ENCODE data around the gene RPL23.
A peak's percentile ranks its signal among the peaks of the same experiment; 100 is the strongest.

DNA sequence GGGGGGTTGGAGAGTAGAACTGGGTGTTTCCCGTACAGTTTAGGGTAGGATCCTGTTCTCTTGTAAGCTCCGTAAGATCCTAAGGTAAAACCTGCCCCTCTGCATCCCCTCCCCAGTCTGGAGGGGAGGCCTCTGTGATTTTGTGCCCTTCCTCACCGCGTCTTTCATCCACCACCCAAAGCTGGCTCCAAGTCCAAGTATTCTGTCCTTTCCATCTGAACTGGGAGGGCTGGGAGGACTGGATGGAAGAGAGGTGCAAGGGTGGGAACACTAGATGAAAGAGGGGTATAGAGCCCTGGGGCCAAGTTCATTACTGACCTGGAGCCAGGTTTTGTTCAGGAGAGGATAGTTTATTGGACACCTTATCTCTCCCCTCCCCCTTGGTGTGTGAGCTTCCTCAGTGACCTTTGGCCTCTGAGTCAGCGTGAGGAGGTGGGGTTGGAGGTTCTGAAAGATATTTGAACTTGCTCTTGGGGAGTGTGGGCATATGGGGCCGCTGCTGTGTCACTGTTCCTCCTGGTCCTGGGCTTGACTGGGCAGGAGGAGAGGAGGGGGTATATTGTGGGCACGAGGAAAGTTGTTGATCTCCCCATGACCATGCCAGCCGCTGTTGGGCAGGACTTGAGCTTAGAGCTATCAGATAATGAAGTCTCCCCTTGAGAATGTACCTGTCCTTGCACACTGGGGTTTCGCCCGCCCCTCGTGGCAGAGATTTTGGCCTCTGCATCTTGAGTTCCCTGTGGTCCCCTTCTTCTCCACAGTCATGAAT is 17.9 kb upstream of the RPL23 start:
- TF ChIP-seq, protein P1, sequence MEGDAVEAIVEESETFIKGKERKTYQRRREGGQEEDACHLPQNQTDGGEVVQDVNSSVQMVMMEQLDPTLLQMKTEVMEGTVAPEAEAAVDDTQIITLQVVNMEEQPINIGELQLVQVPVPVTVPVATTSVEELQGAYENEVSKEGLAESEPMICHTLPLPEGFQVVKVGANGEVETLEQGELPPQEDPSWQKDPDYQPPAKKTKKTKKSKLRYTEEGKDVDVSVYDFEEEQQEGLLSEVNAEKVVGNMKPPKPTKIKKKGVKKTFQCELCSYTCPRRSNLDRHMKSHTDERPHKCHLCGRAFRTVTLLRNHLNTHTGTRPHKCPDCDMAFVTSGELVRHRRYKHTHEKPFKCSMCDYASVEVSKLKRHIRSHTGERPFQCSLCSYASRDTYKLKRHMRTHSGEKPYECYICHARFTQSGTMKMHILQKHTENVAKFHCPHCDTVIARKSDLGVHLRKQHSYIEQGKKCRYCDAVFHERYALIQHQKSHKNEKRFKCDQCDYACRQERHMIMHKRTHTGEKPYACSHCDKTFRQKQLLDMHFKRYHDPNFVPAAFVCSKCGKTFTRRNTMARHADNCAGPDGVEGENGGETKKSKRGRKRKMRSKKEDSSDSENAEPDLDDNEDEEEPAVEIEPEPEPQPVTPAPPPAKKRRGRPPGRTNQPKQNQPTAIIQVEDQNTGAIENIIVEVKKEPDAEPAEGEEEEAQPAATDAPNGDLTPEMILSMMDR (IDR thresholded peaks at IDR 0.05 in 2 of 3, conservative IDR thresholded peaks at IDR 0.05 in 1 of 3; ENCODE audit: control insufficient read depth in 2 of 3, extremely low read depth in 1 of 3, insufficient read depth in 1 of 3, low read depth in 3 of 3, low read length in 3 of 3): peak in 2 of 3 experiments; percentile 21 to 46; a peak in 3 of 6 replicates
- TF ChIP-seq KAT2A (conservative IDR thresholded peaks at IDR 0.05; ENCODE audit: control insufficient read depth, low read depth, low read length) (no peak), SRF (IDR thresholded peaks at IDR 0.05; ENCODE audit: low read depth in 2 of 2, low read length in 2 of 2) (no peak), CBX3 (IDR thresholded peaks at IDR 0.05; ENCODE audit: borderline replicate concordance, low read depth) (no peak), RAD21 (IDR thresholded peaks at IDR 0.05; ENCODE audit: insufficient read depth, low read depth, low read length) (peak; percentile 57; the same call in 1 of the 2 replicates), NRF1 (conservative IDR thresholded peaks at IDR 0.05; ENCODE audit: low read depth, low read length) (no peak), FOXM1 (IDR thresholded peaks at IDR 0.05; ENCODE audit: low read depth, low read length) (no peak), EZH2 (IDR thresholded peaks at IDR 0.05; ENCODE audit: borderline replicate concordance, control insufficient read depth, low read depth, low read length) (no peak), SMC3 (IDR thresholded peaks at IDR 0.05; ENCODE audit: borderline replicate concordance, low read length) (peak; percentile 7; the same call in 1 of the 2 replicates), RELA (IDR thresholded peaks at IDR 0.05; ENCODE audit: borderline replicate concordance, partially characterized antibody) (peak; percentile 20), POLR2A (IDR thresholded peaks at IDR 0.05; ENCODE audit: low read depth, low read length) (no peak), EP300 (IDR thresholded peaks at IDR 0.05; ENCODE audit: borderline replicate concordance in 1 of 2, control insufficient read depth in 1 of 2, low read depth in 2 of 2, low read length in 2 of 2) (0 out of 4 replicates have a peak, but pooled peaks of 1 of the 2 experiments have one; percentile 23)
- TF ChIP-seq, protein P2, sequence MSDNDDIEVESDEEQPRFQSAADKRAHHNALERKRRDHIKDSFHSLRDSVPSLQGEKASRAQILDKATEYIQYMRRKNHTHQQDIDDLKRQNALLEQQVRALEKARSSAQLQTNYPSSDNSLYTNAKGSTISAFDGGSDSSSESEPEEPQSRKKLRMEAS (IDR thresholded peaks at IDR 0.05; ENCODE audit: low read depth, low read length): no peak; the same call in 1 of the 2 replicates
- TF ChIP-seq, protein P3, sequence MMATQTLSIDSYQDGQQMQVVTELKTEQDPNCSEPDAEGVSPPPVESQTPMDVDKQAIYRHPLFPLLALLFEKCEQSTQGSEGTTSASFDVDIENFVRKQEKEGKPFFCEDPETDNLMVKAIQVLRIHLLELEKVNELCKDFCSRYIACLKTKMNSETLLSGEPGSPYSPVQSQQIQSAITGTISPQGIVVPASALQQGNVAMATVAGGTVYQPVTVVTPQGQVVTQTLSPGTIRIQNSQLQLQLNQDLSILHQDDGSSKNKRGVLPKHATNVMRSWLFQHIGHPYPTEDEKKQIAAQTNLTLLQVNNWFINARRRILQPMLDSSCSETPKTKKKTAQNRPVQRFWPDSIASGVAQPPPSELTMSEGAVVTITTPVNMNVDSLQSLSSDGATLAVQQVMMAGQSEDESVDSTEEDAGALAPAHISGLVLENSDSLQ (IDR thresholded peaks at IDR 0.05): no peak

All from GM12878 (cell line).